NCI-H226 (cell line): ENCODE measurements around the gene NCOA1.
"Not testable (repeated sequence)": the region's sequence is repeated elsewhere in the genome, so short reads cannot be mapped to it uniquely, and the experiment has no call there.

Experiments
- DNase-seq: peaks from one replicate; pipeline ENCODE4 v3.0.0-alpha.2; 2015

Gene NCOA1

GRCh38 chr2:24477229-24477628, 13.8 kb upstream of the NCOA1 start:
- no peak for DNase-seq

DNA sequence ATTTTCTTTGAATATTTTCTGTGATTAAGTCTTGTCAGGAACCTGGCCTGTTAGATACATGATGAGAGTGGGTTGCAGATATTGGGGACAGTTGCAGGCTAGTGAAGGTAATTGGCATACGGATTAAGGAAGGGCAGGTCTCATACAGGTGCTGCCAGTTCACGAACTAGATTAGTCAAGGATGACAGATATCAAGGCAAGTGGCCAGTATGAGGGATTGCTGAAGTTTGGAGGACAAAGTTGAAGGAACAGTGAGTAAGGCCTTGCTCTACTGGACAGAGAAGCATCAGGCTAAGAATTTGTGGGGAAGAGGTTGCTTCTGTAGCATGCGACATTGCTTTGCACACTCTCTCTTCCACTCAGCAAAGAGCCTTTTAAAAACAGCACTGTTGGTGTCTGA, 12.8 kb upstream of the NCOA1 start:
- DNase-seq, result no peak

GRCh38 chr2:24480245-24480644, 10.8 kb upstream of the NCOA1 start:
- no peak for DNase-seq

DNA sequence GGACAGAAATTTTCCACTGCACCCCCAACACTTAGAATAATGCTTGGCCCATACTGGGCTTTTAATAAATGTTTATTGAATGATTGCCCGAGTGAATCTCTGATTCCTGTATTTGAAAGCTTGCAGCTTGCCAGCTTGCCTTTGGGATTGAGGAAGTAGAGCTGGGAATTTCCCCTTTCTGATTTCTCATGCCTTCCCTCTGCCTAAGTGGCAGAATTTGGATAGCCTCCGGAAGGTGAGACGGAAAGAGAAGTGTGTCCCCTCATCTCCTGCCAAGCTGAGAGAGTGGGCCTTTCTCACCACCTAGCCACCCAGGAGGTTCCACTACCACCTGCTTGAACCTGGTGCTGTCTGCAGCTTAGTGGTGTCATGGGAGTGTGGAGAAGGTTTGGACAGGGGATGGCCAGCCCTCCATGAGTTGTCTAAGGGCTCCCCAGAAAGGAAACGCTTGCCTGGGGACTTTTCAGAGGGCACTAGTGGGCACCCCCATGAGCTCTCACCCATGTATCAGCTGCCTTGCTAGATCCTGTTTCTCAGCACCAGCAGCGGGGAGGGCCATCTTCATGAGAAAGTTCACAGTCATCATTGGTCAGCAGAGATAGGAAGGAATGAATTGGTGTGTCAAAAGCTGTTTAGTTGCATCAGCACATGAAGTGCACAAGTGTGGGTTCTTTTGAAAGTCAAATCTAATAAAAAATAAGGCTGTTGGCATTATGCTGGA, 8.6 kb upstream of the NCOA1 start:
- DNase-seq, result no peak

GRCh38 chr2:24482972-24483300, 8.1 kb upstream of the NCOA1 start:
- no peak for DNase-seq

GRCh38 chr2:24484677-24485076, 6.4 kb upstream of the NCOA1 start:
- DNase-seq, result not testable (repeated sequence)

GRCh38 chr2:24485197-24485596, 5.9 kb upstream of the NCOA1 start:
- DNase-seq, result no peak

- no peak for DNase-seq
Measured at GRCh38 chr2:24486636-24487205, 4.3 kb upstream of the NCOA1 start.

DNA sequence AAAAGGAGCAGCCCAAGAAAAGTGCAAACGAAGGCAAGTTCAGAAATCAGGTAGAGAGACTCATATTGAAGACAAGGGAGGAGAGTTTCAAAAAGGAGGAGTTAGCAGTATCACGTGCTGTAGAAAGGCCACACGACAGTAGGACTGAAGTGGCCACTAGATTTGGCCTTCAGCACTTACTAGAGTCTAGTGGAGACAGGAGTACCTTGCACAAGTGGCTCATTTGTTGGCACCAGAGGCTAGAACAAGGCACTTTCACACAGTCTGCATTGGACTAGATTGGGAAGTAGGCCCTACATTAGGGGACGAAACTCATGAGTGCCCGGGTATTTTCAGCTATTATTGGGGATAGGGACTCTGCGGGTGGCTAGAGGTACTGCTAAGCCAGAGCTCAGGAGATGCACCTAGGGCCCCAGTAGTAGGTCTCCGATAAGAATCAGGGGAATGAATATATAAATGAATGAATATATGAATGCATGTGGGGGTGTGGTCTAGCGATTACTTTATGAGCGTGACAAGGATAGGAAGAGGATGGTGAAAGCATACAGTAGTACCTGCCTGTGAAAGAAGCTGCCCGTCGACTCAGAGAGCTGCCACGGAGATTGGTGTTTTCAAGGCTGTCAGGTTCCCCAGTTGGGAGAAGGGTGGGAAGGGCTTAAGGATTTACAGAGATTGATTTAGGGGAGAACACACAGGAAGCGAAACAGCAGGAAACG, 1.4 kb upstream of the NCOA1 start:
- DNase-seq, result no peak

DNA sequence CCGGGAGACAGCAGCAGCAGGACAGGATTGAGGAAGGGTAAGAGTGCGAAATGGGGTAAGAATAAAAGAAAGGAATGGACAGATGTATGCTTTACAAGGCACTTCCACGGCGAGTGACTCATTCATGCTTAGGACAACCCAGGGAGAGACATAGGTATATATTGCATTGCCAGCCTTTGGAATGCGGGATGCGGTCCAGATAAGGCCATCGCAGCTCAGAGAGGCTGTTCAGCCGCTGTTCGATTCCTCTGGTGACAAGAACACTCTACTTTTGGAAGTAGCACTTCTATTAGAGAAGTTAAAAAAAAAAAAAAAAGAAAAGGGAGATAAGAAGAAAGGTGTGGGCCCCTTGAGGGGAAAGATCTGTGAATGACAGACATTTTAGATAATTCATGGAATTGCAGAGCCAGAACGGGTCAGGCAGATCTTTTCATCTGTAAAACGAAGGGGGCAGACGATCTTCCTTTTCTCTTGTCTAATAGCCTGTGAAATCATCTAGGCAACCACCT, 819 bp upstream of the NCOA1 start:
- peak; percentile 57 for DNase-seq

DNA sequence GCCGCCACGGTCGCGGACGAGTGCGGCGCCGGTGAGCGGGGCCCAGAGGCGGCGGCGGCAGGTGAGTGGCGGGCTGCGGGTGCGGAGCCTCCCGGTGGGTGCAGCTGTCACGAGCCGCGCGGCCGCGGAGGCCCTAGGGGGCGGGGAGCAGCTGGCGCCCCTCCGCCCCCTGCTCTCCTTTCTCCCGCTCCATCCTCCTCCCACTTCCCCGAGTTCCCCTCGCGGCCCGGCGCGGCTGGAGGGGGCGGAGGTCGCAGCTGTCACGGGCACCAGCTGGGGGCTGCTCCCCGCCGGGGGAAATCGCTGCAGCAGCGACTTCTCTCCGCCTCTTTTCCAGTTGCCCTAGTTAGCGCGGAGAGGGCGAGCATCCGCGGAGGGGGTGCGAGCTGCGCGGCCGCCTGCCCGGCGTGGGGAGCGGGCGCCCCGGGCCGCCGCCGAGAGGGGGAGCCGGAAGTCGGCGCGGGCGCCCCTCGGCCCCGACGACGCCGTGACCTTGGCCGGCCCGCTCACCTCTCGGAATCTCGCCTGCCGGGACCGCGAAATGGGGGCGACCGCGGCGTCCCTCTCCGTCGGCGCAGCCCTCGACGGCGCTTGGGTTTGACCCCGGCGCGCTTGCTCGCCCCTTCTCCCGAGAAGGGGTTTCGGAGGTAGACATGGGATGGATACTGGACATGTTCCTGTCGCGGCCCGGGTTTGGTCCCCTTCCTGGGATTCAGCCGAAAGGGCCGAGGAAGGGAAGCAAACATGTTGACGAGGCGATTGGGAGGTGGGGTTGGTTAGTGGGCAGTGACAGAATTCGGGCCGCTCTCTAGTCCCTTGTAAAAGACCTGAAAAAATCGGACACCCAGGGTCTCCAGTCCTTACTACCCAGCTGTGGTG, 727 bp downstream of the NCOA1 start:
- no peak for DNase-seq

- DNase-seq, result no peak
Measured at GRCh38 chr2:24492421-24493279, 1.6 kb downstream of the NCOA1 start.

GRCh38 chr2:24493713-24494112, 2.7 kb downstream of the NCOA1 start:
- DNase-seq, result no peak

DNA sequence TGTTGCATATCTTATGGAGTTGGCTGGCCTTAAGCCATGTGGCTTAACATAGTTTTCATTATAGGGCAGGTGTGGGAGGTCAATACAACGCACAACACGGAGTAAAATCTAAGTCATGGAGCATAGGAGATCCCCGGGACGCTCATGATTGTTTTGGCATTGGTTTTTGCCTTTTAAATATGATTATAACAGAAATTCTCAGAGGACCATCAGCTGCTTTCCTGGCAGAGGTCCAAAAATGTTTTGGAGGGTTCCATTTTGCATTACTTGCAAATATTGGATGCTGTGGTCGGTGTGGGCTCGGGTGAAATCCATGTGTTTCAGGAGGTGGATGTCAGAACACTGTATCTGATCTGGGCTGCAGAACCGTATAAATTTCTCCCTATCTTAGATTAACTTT, 3.4 kb downstream of the NCOA1 start:
- no peak for DNase-seq

- no peak for DNase-seq
Measured at GRCh38 chr2:24495451-24495850, 4.4 kb downstream of the NCOA1 start.

DNA sequence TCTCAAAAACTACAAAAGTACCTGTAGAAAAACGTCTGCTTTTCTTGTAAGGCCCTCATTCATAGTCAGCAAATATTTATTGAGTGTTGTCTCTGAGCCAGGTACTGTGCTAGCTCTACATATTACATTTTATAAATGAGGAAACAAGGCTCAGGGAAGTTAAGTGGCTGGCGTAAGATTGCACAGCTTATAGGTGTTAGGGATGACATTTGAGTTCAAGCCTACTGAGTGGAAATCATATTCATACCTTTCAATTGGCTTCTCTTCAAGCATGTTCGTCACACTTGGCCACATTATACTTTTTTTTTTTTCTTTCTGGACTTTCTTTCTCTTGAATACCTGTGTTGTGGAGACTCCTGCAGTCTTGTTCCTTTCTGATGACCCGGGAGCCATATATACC, 5.9 kb downstream of the NCOA1 start:
- DNase-seq, result no peak

GRCh38 chr2:24497685-24498084, 6.6 kb downstream of the NCOA1 start:
- no peak for DNase-seq

DNA sequence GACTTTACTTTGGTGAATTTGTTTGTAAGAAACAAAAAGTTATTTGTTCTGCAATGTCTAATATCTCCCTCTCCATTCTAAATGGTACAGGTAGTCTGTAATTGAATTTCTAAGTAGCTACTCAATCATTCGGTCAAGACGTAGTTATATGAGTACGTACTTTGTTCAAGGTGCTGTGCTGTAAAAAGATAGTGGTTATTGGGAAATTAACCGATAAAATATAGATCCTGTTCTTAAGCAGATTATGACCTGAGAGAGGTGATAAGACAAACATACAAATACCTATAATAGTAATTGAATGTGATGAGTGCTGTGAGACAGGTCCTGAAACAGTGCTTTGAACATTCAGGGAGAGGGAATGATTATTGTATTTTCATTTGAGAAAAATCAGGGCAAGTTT, 7.1 kb downstream of the NCOA1 start:
- DNase-seq, result no peak

- no peak for DNase-seq
Measured at GRCh38 chr2:24501813-24502212, 10.8 kb downstream of the NCOA1 start.

DNA sequence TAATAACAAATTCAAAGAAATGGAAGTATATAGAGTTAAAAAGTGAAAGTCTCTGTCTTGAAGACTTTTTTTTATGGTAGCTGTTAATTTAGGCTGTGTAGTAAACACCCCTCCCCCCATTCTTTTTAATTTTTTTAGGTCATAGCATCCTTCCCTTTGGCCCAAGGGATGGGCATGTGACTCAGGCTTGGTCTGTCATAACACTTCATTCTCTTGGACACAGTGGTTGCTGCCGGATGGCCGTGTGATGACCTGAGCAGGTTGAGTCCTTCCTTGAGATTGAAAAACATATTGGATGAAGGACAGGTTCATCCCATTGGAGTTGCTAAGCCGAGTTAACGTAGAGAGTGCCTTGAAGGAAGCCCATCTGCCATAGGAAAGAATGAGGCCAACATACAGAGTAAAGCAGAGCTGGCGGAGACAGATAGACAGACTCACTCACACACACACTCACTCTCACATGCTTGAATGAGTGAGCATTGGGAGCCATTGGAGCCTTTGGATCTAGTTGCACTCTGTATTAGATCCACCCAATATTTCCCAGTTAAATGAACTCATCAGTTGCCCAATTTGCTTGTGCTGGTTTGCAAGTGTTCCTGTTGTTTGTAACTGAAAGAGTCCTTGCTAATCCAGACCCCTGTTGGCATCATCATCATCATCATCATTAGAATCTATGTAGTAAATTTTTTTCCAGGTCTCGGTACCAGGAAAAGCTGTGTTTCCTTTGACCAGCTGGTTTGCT, 14.7 kb downstream of the NCOA1 start:
- no peak for DNase-seq

DNA sequence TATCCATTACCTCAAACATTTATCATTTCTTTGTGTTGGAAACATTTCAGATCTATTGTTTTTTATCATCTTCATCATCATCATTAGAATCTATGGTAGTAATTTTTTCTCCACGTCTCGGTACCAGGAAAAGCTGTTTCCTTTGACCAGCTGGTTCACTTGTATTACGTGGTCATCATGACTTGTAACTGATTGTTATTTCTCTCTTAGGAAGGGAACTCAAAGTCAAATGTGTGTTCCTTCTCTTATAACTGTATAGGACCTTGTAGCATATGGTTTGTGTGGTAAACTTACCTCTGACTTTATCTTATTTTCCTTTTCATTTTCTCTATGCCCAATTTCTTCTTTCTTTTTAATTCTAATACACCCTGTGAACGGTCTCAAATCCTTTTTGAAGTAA, 16.5 kb downstream of the NCOA1 start:
- no peak for DNase-seq

- DNase-seq, result peak; percentile 15
Measured at GRCh38 chr2:24508878-24509277, 17.8 kb downstream of the NCOA1 start.
